GM19035 (cell line): Measurements from ENCODE around the gene FYCO1.
A peak's percentile ranks its signal among the peaks of the same experiment; 100 is the strongest.

Source experiments
- ATAC-seq: cut with Tn5 transposase; IDR thresholded peaks from one replicate; pipeline ENCODE4 v1.9.1; 2021; ENCODE audit not compliant: unreplicated experiment

Gene FYCO1

GRCh38 chr3:45943207-45943846 is 52.3 kb downstream of the FYCO1 start, which contains the start of gene CXCR6:
Gene CXCR6, plus strand, starts transcription at chr3:45943464. Its CDS starts 3,018 bp downstream, at chr3:45946482.
- no peak for ATAC-seq

GRCh38 chr3:45942051-45942825 is 53.4 kb downstream of the FYCO1 start:
- no peak for ATAC-seq

GRCh38 chr3:45940781-45941365 is 54.8 kb downstream of the FYCO1 start:
- no peak for ATAC-seq

GRCh38 chr3:45940004-45940780 is 55.4 kb downstream of the FYCO1 start:
- ATAC-seq, result no peak

- ATAC-seq, result no peak
Observed at GRCh38 chr3:45939341-45939771, 56.3 kb downstream of the FYCO1 start.

- ATAC-seq, result no peak
Observed at GRCh38 chr3:45938864-45939263, 56.8 kb downstream of the FYCO1 start.

GRCh38 chr3:45938043-45938435 is 57.6 kb downstream of the FYCO1 start:
- no peak for ATAC-seq

- ATAC-seq, result no peak
Observed at GRCh38 chr3:45937206-45938042, 58.2 kb downstream of the FYCO1 start.

GRCh38 chr3:45936261-45936660 is 59.4 kb downstream of the FYCO1 start:
- ATAC-seq, result no peak

- no peak for ATAC-seq
Observed at GRCh38 chr3:45933591-45933990, 62.0 kb downstream of the FYCO1 start.

GRCh38 chr3:45932112-45932511 is 63.5 kb downstream of the FYCO1 start:
- no peak for ATAC-seq

- no peak for ATAC-seq
Observed at GRCh38 chr3:45931496-45931895, 64.1 kb downstream of the FYCO1 start.

GRCh38 chr3:45929042-45929679 is 66.5 kb downstream of the FYCO1 start:
- peak; percentile 62 for ATAC-seq

- ATAC-seq, result no peak
Observed at GRCh38 chr3:45927881-45928280, 67.7 kb downstream of the FYCO1 start.

- no peak for ATAC-seq
Observed at GRCh38 chr3:45923755-45924154, 71.9 kb downstream of the FYCO1 start.

GRCh38 chr3:45922950-45923590 is 72.6 kb downstream of the FYCO1 start:
- ATAC-seq, result no peak

- no peak for ATAC-seq
Observed at GRCh38 chr3:45922039-45922326, 73.6 kb downstream of the FYCO1 start.

GRCh38 chr3:45921158-45922038 is 74.2 kb downstream of the FYCO1 start:
- no peak for ATAC-seq
